ENCODE results near the gene KTN1.
A peak's percentile ranks its signal among the peaks of the same experiment; 100 is the strongest.

Gene KTN1

GRCh38 chr14:55720796-55721195 lies 140.8 kb downstream of the KTN1 start:
- CTCF ChIA-PET = no interaction called here
- no peak for DNase-seq (ENCODE audit: extremely low spot score)
- POLR2A ChIA-PET = no interaction called here
- TF ChIP-seq NFRKB (IDR thresholded peaks at IDR 0.05) (no peak), HDGF (IDR thresholded peaks at IDR 0.05; ENCODE audit: borderline replicate concordance) (no peak), FOXA1 (IDR thresholded peaks at IDR 0.05) (no peak), L3MBTL2 (conservative IDR thresholded peaks at IDR 0.05) (no peak), LEF1 (IDR thresholded peaks at IDR 0.05; ENCODE audit: borderline replicate concordance) (no peak)

- DNase-seq (ENCODE audit: extremely low spot score) = no peak
- POLR2A ChIA-PET = no interaction called here
- CTCF ChIA-PET = no interaction called here
- TF ChIP-seq FOXM1 (IDR thresholded peaks at IDR 0.05; ENCODE audit: borderline replicate concordance) (no peak), FOXK2 (IDR thresholded peaks at IDR 0.05) (no peak), ELF4 (IDR thresholded peaks at IDR 0.05) (no peak)
These were observed 141.3 kb downstream of the KTN1 start for GRCh38 chr14:55721353-55721752.

GRCh38 chr14:55722054-55722453 lies 142.0 kb downstream of the KTN1 start:
- no peak for TF ChIP-seq HDGF (IDR thresholded peaks at IDR 0.05; ENCODE audit: borderline replicate concordance)
- TF ChIP-seq FOXA1 (IDR thresholded peaks at IDR 0.05) = no peak
- TF ChIP-seq NFRKB (IDR thresholded peaks at IDR 0.05) = no peak
- TF ChIP-seq ELF4 (IDR thresholded peaks at IDR 0.05) = no peak
- no peak for TF ChIP-seq ZNF384 (IDR thresholded peaks at IDR 0.05)
- TF ChIP-seq ARNT (IDR thresholded peaks at IDR 0.05) = no peak
- TF ChIP-seq SP1 (IDR thresholded peaks at IDR 0.05) = no peak
- ChIA-PET CTCF (no interaction called here), POLR2A (no interaction called here)
- no peak for DNase-seq (ENCODE audit: extremely low spot score)

- no peak for DNase-seq (ENCODE audit: extremely low spot score)
- CTCF ChIA-PET = no interaction called here
- POLR2A ChIA-PET = no interaction called here
- TF ChIP-seq PKNOX1 (IDR thresholded peaks at IDR 0.05) = no peak
- no peak for TF ChIP-seq SUZ12 (IDR thresholded peaks at IDR 0.05)
- no peak for TF ChIP-seq FOXK2 (IDR thresholded peaks at IDR 0.05)
- TF ChIP-seq ARNT (IDR thresholded peaks at IDR 0.05) = no peak
- TF ChIP-seq ZNF384 (IDR thresholded peaks at IDR 0.05) = no peak
- TF ChIP-seq NFRKB (IDR thresholded peaks at IDR 0.05) = no peak
- no peak for TF ChIP-seq TARDBP (IDR thresholded peaks at IDR 0.05)
- TF ChIP-seq SP1 (IDR thresholded peaks at IDR 0.05) = no peak
These were observed 144.7 kb downstream of the KTN1 start for GRCh38 chr14:55724736-55725135.

- no peak for DNase-seq (ENCODE audit: extremely low spot score)
- POLR2A ChIA-PET = no interaction called here
- TF ChIP-seq L3MBTL2 (conservative IDR thresholded peaks at IDR 0.05) (no peak), FOXM1 (IDR thresholded peaks at IDR 0.05; ENCODE audit: borderline replicate concordance) (no peak), HDGF (IDR thresholded peaks at IDR 0.05; ENCODE audit: borderline replicate concordance) (no peak), ZNF384 (IDR thresholded peaks at IDR 0.05) (no peak), ARNT (IDR thresholded peaks at IDR 0.05) (no peak), BHLHE40 (IDR thresholded peaks at IDR 0.05; ENCODE audit: borderline replicate concordance) (no peak), NFRKB (IDR thresholded peaks at IDR 0.05) (no peak), FOXK2 (IDR thresholded peaks at IDR 0.05) (no peak), PKNOX1 (IDR thresholded peaks at IDR 0.05) (no peak), SUZ12 (IDR thresholded peaks at IDR 0.05) (no peak), SP1 (IDR thresholded peaks at IDR 0.05) (no peak), TARDBP (IDR thresholded peaks at IDR 0.05) (no peak), CTBP1 (IDR thresholded peaks at IDR 0.05; ENCODE audit: borderline replicate concordance) (no peak), FOXA1 (IDR thresholded peaks at IDR 0.05) (no peak)
- CTCF ChIA-PET = interaction anchor here (0.6 to 2.2 kb wide), 3 partner anchors 153 to 610 kb away, joined by 3 to 13 read pairs (median 3); no protein-coding TSS in a partner anchor
These were observed 150.7 kb downstream of the KTN1 start for GRCh38 chr14:55730592-55731310.

- ChIA-PET CTCF (interaction anchor here (0.6 to 2.2 kb wide), 12 partner anchors 13 to 743 kb away, joined by 3 to 13 read pairs (median 4); no protein-coding TSS in a partner anchor), POLR2A (interaction anchor here (0.6 kb wide), 1 partner anchor 8 kb away, joined by 4 read pairs; no protein-coding TSS in a partner anchor)
- TF ChIP-seq ARNT (IDR thresholded peaks at IDR 0.05) = no peak
- no peak for TF ChIP-seq NFRKB (IDR thresholded peaks at IDR 0.05)
- no peak for TF ChIP-seq FOXK2 (IDR thresholded peaks at IDR 0.05)
- no peak for TF ChIP-seq SP1 (IDR thresholded peaks at IDR 0.05)
- TF ChIP-seq LEF1 (IDR thresholded peaks at IDR 0.05; ENCODE audit: borderline replicate concordance) = no peak
- TF ChIP-seq FOXM1 (IDR thresholded peaks at IDR 0.05; ENCODE audit: borderline replicate concordance) = no peak
- no peak for TF ChIP-seq HDGF (IDR thresholded peaks at IDR 0.05; ENCODE audit: borderline replicate concordance)
- TF ChIP-seq BHLHE40 (IDR thresholded peaks at IDR 0.05; ENCODE audit: borderline replicate concordance) = no peak
- no peak for TF ChIP-seq ELF4 (IDR thresholded peaks at IDR 0.05)
- no peak for TF ChIP-seq ZNF384 (IDR thresholded peaks at IDR 0.05)
- no peak for TF ChIP-seq L3MBTL2 (conservative IDR thresholded peaks at IDR 0.05)
- no peak for DNase-seq (ENCODE audit: extremely low spot score)
These were observed 151.4 kb downstream of the KTN1 start for GRCh38 chr14:55731311-55731872.

GRCh38 chr14:55731881-55732498 lies 152.0 kb downstream of the KTN1 start:
- DNase-seq (ENCODE audit: extremely low spot score) = peak; percentile 22
- POLR2A ChIA-PET = interaction anchor here (0.6 kb wide), 1 partner anchor 8 kb away, joined by 4 read pairs; no protein-coding TSS in a partner anchor
- TF ChIP-seq SUZ12 (IDR thresholded peaks at IDR 0.05) (no peak), FOXA1 (IDR thresholded peaks at IDR 0.05) (no peak), ZNF384 (IDR thresholded peaks at IDR 0.05) (no peak)
- CTCF ChIA-PET = interaction anchor here (0.5 to 2.2 kb wide), 11 partner anchors 12 to 742 kb away, joined by 3 to 13 read pairs (median 4); no protein-coding TSS in a partner anchor

All from HEK293T (cell line).